Brain pericyte (primary cell): ENCODE measurements around the gene CC2D1A.

Experiments
- DNase-seq: peaks from one replicate; pipeline ENCODE4 v3.0.0-alpha.2; 2012; ENCODE audit warnings: low read depth, low spot score

CC2D1A gene

DNA sequence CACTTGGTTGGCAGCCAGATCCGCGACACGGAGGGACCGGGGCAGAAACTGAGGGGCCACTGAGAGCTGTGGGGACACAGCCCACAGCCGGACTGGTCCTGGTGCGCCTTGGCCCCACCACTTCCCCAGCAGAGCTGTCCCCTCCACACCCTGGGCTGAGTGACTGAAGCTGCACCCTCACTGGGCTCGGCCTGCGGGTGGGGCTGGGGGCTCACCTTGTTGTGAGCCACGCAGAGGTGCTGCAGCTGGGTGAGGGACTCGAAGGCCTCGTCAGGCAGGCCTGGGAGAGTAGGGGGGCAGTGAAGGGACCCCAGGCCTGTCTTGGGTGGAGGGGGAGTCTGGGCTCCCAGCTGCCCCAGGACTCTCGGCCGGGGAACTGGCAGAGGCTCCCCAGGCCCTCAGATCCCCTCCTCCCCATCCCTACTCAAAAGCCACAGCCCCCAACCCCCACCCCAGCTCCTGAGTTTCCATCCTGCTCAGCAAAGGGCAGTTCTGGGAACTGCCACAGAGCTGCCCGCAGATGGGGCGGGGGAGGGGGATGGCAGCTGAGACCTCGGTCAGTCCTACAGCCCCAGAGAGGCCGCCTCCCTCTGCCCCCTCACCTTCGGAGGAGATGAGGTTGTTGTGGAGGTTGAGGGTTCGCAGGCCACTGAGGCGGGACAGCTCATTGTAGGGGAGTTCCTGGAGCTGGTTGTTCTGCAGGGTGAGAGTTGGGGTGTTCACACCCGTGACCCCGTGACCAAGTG, 29.9 kb downstream of the CC2D1A start:
- DNase-seq: no peak

DNA sequence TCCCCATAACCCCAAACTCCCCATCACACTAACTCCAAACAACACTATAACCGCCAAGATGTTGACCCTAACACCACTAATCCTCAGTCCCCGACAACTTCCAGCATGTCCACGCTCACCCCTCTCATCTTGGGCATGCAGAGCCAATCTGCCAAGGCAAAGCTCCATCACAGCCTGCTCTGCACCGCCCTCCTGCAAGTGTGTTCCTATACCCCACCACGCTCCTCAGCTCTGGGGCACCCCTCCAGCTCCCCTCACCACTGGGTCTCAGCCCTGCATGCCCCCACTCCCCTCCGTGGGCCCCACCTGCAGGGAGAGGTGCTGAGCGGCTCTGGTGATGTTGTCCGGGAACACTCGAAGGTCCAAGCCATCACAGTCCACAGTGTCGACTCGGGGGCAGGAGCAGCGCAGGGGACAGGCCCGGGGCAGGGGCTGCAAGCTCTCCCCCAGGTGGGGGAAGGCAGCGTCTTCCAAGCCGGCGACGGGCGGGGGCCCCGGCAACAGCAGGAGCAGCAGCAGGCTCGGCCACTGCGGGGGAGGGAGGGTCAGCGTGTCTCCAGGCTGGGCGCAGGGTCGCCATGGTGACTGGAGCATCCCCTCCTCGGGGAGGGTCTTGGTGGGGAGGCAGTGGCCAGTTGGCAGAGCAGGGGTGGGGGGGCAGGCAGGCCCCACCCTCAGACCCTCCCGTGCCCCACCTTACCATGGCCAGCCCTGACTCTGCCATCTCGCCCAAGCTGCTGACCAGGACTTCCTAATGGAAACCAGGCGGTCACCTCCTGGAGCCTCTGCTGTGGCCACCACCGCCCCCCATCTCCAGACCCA, 31.7 kb downstream of the CC2D1A start:
- DNase-seq: no peak

- DNase-seq: no peak
Measured at GRCh38 chr19:13938301-13939064, 32.5 kb downstream of the CC2D1A start, which contains the start of gene PODNL1. PODNL1 (minus strand) TSS chr19:13938417; CDS start chr19:13938181, 236 bp downstream.

DNA sequence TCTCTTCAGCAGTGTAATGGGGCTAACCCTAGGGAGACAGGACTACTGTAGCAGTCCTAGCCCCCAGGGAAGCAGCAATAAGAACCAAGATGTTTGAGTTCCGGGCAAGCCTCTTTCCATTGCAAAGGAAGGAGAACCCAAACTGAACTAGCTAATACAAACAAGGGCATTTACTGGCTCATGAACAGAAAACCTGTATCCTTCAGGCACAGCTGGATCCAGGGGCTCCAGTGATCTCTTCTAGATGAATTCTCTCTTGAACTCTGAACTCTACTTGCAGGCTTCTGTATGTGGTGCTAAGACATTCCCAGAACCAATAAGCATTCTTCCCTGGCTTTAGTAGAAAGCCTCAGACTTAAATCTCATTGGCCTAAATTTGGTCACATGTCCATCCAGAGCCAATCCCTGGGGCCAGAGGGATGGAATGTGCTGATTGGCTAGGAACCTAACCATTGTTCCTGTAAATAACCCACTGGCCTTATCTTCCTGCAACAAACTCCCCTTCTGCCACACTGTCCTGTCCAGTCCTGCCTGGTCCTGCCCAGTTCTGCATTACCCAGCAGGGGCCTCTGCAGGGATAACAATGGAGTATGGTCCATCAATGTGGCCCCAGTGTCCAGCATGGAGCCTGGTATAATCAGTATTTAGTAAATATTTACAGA, 36.2 kb downstream of the CC2D1A start:
- DNase-seq: no peak

GRCh38 chr19:13946414-13946813, 40.4 kb downstream of the CC2D1A start:
- no peak for DNase-seq

DNA sequence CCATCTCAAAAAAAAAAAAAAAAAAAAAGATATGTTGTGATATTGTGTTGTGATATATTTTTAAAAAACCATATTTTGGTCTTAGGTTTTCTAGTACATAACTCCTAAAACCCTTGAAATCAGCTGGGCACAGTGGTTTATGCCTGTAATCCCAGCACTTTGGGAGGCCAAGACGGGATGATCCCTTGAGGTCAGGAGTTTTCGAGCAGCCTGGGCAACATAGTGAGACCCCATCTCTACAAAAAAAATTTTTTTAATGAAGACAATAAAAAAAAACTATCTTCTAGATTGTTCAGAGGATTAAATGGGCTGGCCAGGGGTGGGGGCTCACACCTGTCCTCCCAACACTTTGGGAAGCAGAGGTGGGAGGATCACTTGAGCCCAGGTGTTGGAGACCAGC, 45.0 kb downstream of the CC2D1A start:
- DNase-seq: no peak

GRCh38 chr19:13951799-13952153, 45.8 kb downstream of the CC2D1A start:
- no peak for DNase-seq

GRCh38 chr19:13952154-13952930, 46.3 kb downstream of the CC2D1A start, which contains the start of gene DCAF15:
DCAF15 (plus strand) TSS chr19:13952509; CDS start chr19:13952513, 4 bp downstream.
- peak; percentile 99 for DNase-seq

GRCh38 chr19:13952931-13953531, 47.0 kb downstream of the CC2D1A start:
- DNase-seq: no peak

- no peak for DNase-seq
Measured at GRCh38 chr19:13954185-13954584, 48.2 kb downstream of the CC2D1A start.

GRCh38 chr19:13955662-13956364, 49.8 kb downstream of the CC2D1A start:
- DNase-seq: no peak

DNA sequence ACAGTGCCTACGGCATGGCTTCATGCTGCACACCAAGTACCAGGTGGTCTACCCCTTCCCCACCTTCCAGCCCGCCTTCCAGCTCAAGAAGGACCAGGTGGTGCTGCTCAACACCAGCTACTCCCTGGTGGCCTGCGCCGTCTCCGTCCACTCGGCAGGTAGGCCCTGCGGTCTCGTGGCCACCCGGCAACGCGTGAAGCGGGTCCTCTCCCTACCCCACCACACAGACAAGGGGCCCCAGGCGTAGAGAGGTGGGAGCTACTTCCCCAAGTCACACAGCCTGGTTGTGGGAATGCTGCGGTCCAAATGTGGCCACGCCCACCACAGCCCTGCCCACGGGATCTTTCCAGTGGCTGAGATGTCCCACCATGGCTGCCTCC, 50.4 kb downstream of the CC2D1A start:
- no peak for DNase-seq

- no peak for DNase-seq
Measured at GRCh38 chr19:13957051-13957450, 51.0 kb downstream of the CC2D1A start.

DNA sequence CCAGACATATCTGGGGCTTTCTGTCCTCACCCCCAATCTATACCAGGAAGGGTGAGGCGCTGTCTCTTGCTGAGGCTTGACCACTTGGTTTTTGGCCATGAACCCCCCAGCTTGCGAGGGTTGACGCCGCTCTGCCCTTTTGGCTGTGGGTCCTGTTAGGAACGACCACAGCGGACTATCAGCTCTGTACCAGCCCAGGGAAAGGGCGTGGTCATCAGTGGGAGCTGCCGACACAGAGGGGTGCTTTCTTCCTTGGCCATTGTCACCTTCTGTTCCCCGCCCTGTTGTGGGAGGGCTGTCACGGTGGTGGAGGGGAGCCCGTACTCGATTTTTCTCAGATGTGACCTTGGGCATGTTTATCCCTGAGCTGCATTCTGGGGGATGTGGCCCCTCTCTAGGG, 52.0 kb downstream of the CC2D1A start:
- DNase-seq: no peak

GRCh38 chr19:13959141-13959961, 53.4 kb downstream of the CC2D1A start:
- no peak for DNase-seq

DNA sequence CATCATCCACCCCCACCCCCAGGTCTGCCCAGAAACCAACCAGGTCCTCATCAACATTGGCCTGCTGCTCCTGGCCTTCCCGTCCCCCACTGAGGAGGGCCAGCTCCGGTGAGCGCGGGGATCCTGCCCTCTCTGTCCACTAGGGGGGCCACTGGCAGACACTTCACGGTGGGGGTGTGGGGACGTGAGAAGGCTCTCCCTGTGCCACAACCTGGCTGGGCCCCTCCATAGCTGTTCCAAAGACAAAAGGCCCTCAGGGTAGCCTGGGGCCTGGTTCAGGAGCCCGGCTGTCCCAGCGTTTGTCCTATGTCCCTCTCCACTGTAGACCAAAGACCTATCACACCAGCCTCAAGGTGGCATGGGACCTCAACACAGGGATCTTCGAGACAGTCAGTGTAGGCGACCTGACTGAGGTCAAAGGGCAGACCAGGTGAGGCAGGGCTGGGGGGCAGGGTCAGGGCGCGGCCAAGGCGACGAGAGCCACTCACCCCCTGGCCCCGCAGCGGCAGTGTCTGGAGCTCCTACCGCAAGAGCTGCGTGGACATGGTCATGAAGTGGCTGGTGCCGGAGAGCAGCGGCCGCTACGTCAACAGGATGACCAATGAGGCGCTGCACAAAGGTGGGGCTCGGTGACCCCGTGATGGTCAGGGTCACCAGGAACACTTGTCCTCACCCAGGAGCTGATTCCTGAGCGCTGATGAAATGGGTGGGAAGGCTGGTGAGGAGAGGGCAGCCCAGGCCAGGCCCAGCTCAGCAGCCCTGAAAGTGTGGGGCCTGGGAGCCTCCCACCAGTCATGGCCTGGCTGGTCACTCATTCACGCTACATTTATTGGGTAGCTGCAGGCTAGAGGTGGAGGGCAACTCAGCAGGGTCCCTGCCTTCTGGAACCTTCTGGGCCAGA, 54.2 kb downstream of the CC2D1A start:
- no peak for DNase-seq

DNA sequence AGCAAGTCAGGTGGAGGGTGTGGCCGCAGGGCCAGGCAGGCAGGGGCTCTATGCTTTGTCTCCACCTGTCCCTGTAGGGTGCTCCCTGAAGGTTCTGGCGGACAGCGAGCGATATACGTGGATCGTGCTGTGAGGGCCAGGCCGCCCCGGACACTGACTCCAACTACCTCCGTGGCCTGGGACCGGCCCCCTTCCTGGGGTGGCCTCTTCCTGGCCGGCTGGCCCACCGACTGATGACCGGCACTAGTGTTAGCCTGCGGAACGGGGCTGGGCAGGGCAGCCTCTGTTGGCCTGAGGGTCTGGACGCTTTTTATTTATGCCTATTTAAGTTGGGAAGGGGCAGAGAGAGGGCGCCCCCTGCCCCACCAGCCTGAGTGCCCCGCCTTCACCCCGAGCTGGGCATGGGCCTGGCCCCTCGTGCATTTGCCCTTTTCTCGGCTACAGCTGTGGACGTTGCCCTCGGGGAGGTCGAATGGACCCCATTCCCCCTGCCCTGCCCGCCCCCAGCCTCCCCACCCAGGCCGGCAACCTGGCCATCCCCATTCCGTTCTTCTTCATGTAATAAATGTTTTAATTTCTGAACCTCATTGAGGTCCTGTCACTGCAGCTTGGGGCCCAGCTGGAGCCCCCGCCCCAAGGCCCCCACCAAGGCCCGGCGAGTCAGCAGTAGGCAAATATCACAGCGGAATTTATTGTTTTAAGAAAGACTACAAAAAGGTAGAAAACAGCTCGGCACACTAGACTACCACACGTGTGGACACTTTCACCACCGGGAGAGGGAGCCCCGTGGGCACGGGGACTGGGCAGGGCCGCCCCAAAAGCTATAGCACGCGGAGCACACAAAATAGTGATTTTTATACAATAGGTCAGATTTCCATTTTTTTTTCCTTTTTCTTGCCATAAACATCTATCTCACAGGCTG, 55.1 kb downstream of the CC2D1A start:
- DNase-seq: no peak
